ENCODE data around the gene AUH.
"Not testable (repeated sequence)": the region's sequence is repeated elsewhere in the genome, so short reads cannot be mapped to it uniquely, and the experiment has no call there.

The AUH gene

GRCh38 chr9:91378695-91379127, 17.0 kb upstream of the AUH start:
- no peak for DNase-seq

- not testable (repeated sequence) for DNase-seq
These were observed 16.3 kb upstream of the AUH start for GRCh38 chr9:91378054-91378453.

- no peak for DNase-seq
These were observed 14.5 kb upstream of the AUH start for GRCh38 chr9:91376239-91376638.

- DNase-seq = no peak
These were observed 13.2 kb upstream of the AUH start for GRCh38 chr9:91374939-91375338.

GRCh38 chr9:91371894-91372293, 10.2 kb upstream of the AUH start:
- no peak for DNase-seq

GRCh38 chr9:91370006-91370405, 8.3 kb upstream of the AUH start:
- DNase-seq = not testable (repeated sequence)

- DNase-seq = no peak
These were observed 3.0 kb upstream of the AUH start for GRCh38 chr9:91364702-91365101.

GRCh38 chr9:91364005-91364404, 2.3 kb upstream of the AUH start:
- no peak for DNase-seq

- DNase-seq = peak in 1 of 2 experiments; percentile 14
These were observed 413 bp upstream of the AUH start for GRCh38 chr9:91362051-91362611.

GRCh38 chr9:91360551-91361290, 997 bp downstream of the AUH start:
- DNase-seq = no peak

- DNase-seq = no peak
These were observed 1.8 kb downstream of the AUH start for GRCh38 chr9:91359734-91360470.

GRCh38 chr9:91359083-91359482, 2.6 kb downstream of the AUH start:
- DNase-seq = no peak

- DNase-seq = no peak
These were observed 6.8 kb downstream of the AUH start for GRCh38 chr9:91354881-91355280.

GRCh38 chr9:91349115-91349555, 12.6 kb downstream of the AUH start:
- DNase-seq = no peak

GRCh38 chr9:91348191-91348807, 13.4 kb downstream of the AUH start:
- no peak for DNase-seq

- DNase-seq = no peak
These were observed 14.3 kb downstream of the AUH start for GRCh38 chr9:91347377-91347776.

GRCh38 chr9:91346644-91347043, 15.1 kb downstream of the AUH start:
- DNase-seq = no peak

GRCh38 chr9:91345978-91346377, 15.7 kb downstream of the AUH start:
- no peak for DNase-seq

- DNase-seq = no peak
These were observed 19.1 kb downstream of the AUH start for GRCh38 chr9:91342575-91342974.

GRCh38 chr9:91341749-91342148, 20.0 kb downstream of the AUH start:
- no peak for DNase-seq

- no peak for DNase-seq
These were observed 20.4 kb downstream of the AUH start for GRCh38 chr9:91341258-91341746.

- DNase-seq = no peak
These were observed 21.2 kb downstream of the AUH start for GRCh38 chr9:91340395-91340967.

GRCh38 chr9:91338681-91339080, 23.0 kb downstream of the AUH start:
- DNase-seq = no peak

Measured in Kasumi-1 (cell line).